ENCODE measurements around the gene MYL2.
"Not testable (repeated sequence)": the region's sequence is repeated elsewhere in the genome, so short reads cannot be mapped to it uniquely, and the experiment has no call there.

The MYL2 gene, protein sequence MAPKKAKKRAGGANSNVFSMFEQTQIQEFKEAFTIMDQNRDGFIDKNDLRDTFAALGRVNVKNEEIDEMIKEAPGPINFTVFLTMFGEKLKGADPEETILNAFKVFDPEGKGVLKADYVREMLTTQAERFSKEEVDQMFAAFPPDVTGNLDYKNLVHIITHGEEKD

DNA sequence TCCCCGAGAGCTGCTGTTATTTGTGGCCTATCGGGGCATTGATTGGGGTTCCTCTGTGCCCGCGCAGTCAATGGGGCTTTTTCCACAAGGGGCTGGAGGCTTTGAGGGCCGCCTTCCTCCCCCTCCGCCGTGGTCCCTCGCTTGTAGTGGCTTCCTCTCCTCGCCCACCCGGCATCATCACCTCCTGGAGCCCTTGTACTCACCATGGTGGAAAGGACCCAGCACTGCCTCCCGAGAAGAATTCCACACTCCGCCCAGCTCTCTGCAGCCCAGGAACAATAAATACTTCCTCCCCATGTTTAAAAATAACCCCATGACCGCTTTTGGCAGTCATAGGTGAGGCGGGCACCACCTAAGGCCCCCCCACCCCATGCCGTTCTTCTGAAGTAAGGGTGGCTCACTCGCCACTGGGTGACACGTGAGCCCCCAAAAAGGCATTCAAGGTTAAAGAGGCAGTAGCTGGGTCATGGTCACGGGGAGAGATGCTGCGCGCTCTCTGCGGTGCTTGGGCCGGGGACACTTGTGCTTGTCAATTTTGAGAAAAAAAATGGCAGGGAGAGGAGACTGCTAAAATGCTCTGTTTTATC lies at the start of gene MYL2:
MYL2 (minus strand) TSS at position 256 of the 587 bp plus-strand sequence; CDS start at position 206, 50 bp downstream.
- DNase-seq (ENCODE audit: low spot score), result no peak

DNA sequence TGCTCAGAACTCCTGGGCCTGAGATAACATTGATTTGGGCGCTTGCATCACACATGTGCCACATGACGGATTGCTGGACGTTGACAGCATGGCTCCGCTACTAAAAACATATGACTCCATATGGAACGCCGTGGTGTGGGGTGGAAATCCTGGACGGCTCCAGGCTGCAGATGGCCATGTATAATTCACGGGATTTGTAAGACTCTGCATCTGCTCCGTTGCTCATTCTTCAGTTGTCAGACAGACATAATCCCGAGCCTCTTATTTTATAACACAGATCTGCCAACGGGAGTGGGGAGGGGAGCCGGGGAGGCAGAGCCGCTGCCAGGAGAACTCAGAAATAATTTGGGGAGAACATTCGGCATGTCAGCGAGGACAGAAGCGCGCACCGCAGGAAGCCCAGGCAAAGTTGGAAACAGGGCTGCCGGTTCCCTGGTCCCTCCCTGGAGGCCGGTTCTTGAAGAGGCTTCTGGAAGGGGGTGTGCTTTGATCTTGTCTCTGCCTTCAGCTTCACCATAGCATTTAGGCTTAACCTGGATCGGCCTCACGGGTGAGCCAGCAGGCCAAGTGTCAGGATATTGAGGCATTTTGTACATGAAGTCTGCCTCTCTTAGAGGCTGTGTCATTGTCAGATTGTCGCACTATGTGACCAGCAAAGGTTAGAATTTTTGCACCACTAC lies 45.8 kb upstream of the MYL2 start:
- DNase-seq (ENCODE audit: low spot score), result no peak

DNA sequence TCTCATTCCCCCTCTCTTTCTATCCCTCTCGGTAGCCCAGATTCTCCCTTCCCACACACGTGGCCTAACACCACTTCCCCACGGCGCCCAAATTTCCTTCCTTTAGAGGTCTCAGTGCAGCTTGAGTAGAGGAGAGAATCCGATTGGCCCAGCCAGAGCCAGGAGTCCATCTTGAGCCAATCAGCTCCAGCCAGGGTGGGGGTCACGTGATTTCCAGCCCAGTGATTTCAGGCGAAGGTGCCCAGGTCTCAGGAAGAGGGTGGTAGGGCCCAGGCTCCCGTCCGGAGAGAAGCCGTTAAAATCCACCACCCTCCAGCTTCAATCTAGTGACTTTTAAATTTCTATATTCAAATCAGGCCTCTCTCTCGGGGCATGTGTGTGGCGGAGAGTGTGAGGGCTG lies 45.2 kb upstream of the MYL2 start:
- DNase-seq (ENCODE audit: low spot score), result no peak

DNA sequence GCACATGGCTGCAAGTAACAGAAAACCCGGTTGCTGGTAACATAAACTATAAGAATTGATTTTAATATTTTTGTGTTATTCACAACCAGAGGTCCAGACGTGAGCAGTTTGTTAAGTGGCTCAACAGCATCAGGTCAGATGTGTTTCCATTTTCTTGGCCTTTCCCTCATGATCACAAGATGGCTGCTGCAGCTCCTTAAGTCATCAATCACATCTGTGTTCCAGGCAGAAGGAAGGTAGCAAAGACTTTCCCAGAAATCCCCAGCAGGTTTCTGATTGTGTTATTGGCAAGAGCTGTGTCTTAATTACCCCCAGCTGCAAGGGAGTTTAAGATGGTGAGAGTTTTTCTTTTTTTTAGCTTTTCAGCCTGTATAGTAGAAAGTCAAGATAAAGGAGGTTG lies 40.4 kb upstream of the MYL2 start:
- no peak for DNase-seq (ENCODE audit: low spot score)

GRCh38 chr12:110957652-110958051 lies 37.3 kb upstream of the MYL2 start:
- no peak for DNase-seq (ENCODE audit: low spot score)

DNA sequence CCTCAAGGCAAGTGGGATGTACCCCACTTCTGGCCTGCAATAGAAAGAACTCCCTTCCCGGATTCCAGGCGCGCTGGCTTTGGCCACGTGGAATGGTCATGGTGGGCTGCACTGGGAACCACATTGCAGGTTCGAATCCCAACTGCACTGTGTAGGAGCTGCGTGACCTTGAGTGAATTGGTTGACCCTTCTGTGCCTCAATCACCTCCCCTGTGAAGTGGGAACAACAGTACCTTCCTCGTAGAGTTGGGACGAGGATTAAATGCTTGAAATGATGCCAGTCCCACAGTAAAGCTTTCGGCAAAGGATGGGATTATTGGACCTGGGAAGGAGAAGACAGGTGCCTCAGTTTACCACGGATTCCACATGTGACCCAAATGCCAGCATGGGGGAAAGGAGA lies 36.8 kb upstream of the MYL2 start:
- DNase-seq (ENCODE audit: low spot score), result no peak

DNA sequence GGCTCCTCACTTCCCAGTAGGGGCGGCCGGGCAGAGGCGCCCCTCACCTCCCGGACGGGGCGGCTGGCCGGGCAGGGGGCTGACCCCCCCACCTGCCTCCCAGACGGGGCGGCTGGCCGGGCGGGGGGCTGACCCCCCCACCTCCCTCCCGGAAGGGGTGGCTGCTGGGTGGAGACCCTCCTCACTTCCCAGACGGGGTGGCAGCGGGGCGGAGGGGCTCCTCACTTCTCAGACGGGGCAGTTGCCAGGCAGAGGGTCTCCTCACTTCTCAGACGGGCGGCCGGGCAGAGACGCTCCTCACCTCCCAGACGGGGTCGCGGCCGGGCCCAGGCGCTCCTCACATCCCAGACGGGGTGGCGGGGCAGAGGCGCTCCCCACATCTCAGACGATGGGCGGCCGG lies 30.5 kb upstream of the MYL2 start:
- DNase-seq (ENCODE audit: low spot score), result not testable (repeated sequence)

GRCh38 chr12:110950466-110950865 lies 30.1 kb upstream of the MYL2 start:
- DNase-seq (ENCODE audit: low spot score), result peak; percentile 3

- peak; percentile 17 for DNase-seq (ENCODE audit: low spot score)
These were observed 27.7 kb upstream of the MYL2 start for GRCh38 chr12:110948041-110948440.

DNA sequence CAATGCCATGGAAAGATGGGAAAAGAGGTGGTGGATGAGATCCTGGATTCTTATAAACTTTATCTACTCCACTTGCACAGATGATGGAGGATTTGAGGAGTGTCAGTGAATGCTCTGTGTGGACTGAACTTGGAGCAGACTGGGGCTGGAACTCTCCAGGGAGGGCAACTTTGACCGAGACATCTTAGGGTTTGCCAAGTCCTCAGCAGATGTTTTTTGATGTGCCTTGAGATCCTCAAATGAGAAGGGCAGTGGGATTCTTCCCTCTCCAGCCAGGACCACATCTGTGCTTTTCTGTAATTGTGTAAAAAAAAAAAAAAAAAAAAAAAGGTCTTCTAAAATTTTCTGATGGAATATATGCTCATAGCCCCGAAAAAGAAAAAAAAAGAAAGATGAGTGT lies 23.0 kb upstream of the MYL2 start:
- DNase-seq (ENCODE audit: low spot score), result peak; percentile 18

GRCh38 chr12:110941391-110941790 lies 21.0 kb upstream of the MYL2 start:
- peak; percentile 34 for DNase-seq (ENCODE audit: low spot score)

- peak; percentile 37 for DNase-seq (ENCODE audit: low spot score)
These were observed 20.6 kb upstream of the MYL2 start for GRCh38 chr12:110940933-110941332.

GRCh38 chr12:110940296-110940695 lies 19.9 kb upstream of the MYL2 start:
- peak; percentile 12 for DNase-seq (ENCODE audit: low spot score)

GRCh38 chr12:110937104-110937641 lies 16.8 kb upstream of the MYL2 start:
- DNase-seq (ENCODE audit: low spot score), result peak; percentile 90

GRCh38 chr12:110936367-110937103 lies 16.2 kb upstream of the MYL2 start:
- DNase-seq (ENCODE audit: low spot score), result no peak

GRCh38 chr12:110935588-110935987 lies 15.2 kb upstream of the MYL2 start:
- no peak for DNase-seq (ENCODE audit: low spot score)

GRCh38 chr12:110934093-110934852 lies 13.9 kb upstream of the MYL2 start:
- no peak for DNase-seq (ENCODE audit: low spot score)

GRCh38 chr12:110933326-110933974 lies 13.1 kb upstream of the MYL2 start:
- DNase-seq (ENCODE audit: low spot score), result no peak

DNA sequence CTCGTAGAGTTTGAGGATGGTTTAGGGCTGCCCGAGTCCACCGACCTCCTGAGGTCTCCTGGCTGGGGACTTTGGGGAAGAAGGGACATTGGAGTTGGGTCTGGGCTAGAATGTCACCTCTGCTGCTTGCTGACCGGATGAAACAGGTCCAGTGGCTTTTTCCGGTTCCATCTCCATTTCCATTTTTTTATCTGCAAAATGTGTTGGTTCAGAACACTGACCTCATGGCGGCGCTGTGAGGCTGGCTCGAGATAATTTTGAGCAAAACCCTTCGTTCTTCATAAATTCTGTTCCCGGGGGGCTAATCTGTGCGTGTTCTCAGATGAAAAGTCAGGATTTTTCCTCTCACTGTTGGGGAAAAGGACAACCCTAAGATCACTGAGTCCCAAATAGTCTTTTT lies 11.7 kb upstream of the MYL2 start:
- DNase-seq (ENCODE audit: low spot score), result no peak

DNA sequence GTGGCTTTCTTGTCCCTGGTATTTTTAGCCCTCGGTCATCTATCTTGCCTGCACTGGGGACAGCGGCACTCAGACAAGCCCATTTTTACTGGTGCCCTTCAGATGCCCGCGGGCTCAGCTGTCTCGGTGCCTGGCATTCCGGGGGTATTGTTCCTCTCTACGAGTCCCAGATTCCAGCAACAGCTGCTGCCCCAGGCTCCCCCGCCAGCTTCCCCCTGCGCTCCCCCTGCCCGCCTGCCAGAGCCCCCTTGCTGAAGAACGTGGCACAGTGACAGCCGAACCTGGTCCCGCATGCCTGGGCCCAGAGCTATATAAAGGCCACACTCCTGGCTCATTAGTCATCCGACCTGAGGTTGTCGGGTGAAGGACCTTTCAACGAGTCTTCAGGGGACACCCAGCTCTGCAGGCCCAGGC lies 10.9 kb upstream of the MYL2 start:
- no peak for DNase-seq (ENCODE audit: low spot score)

Measured in ecto neural progenitor cell (in vitro differentiated cells).